Lung (tissue), 12 donors: ENCODE results near the gene RALA. TPM values are rescaled to one million over a fixed set of nuclear protein-coding genes. Genes with fewer than 3 reads are reported as not detected.

Source experiments
- ATAC-seq: fragments of 200-7000 bp; cut with Tn5 transposase; one replicate; pipeline ENCODE4 v1.9.1; 2020; ENCODE audit warnings: moderate number of reproducible peaks; ENCODE audit not compliant: insufficient read depth, low FRiP score
- DNase-seq, 3 donors: peaks; one replicate each; pipeline ENCODE4 v3.0.0-alpha.2; 2013 to 2017
- H3K27ac ChIP-seq, 2 donors: one replicate each; pipeline ENCODE4 v1.5.1; 2013; ENCODE audit warnings: mild to moderate bottlenecking in 2 of 2, moderate library complexity in 2 of 2, control low read depth in 1 of 2, inconsistent platforms in 1 of 2, low read depth in 1 of 2, low read length in 1 of 2
- H3K27me3 ChIP-seq, 3 donors: one replicate each; pipeline ENCODE4 v1.5.1; 2013; ENCODE audit warnings: low read length in 2 of 3; ENCODE audit not compliant: control insufficient read depth in 3 of 3, insufficient read depth in 3 of 3
- H3K36me3 ChIP-seq, 4 donors: one replicate each; pipeline ENCODE4 v1.5.1; 2013; ENCODE audit warnings: low read length in 4 of 4, mild to moderate bottlenecking in 1 of 4, moderate library complexity in 1 of 4; ENCODE audit not compliant: control insufficient read depth in 4 of 4, insufficient read depth in 4 of 4
- H3K4me1 ChIP-seq, 5 donors: one replicate each; pipeline ENCODE4 v1.5.1; 2013; ENCODE audit warnings: low read length in 5 of 5, mild to moderate bottlenecking in 2 of 5, moderate library complexity in 1 of 5; ENCODE audit not compliant: control insufficient read depth in 5 of 5, insufficient read depth in 5 of 5
- H3K4me3 ChIP-seq: one replicate; pipeline ENCODE4 v1.5.1; 2013; ENCODE audit warnings: mild to moderate bottlenecking, control low read depth, moderate library complexity
- H3K9ac ChIP-seq, 2 donors: one replicate each; pipeline ENCODE4 v1.5.1; 2013; ENCODE audit warnings: low read length in 2 of 2, control low read depth in 1 of 2; ENCODE audit not compliant: insufficient read depth in 1 of 2
- H3K9me3 ChIP-seq, 4 donors: one replicate each; pipeline ENCODE4 v1.5.1; 2013; ENCODE audit warnings: low read length in 3 of 4, mild to moderate bottlenecking in 1 of 4, moderate library complexity in 1 of 4; ENCODE audit not compliant: control insufficient read depth in 4 of 4, insufficient read depth in 3 of 4
- WGBS, 2 donors: extraction: QIAGEN DNeasy Blood & Tissue Kit; methylation state at CpG; one replicate each; pipeline ENCODE4 v1.1.7; 2013; 5-methylcytosine and 5-hydroxymethylcytosine counted together
- polyA plus RNA-seq, 2 donors: library from polyadenylated mRNA; stranded (reverse); fragments of 200-250 nt; gene quantifications; one replicate each; pipeline ENCODE4 v1.2.1, GENCODE V29; 2013
- total RNA-seq, 2 donors: library from RNA; depleted of rRNA in 1 of 2; stranded (reverse); fragments of >200 nt in 1 of 2; gene quantifications; one replicate each; pipeline ENCODE4 v1.2.1, GENCODE V29; 2014 to 2021
- TF ChIP-seq, protein P1 (sequence below): IDR thresholded peaks from 2 replicates; pipeline ENCODE4 v1.5.1; 2012; ENCODE audit warnings: mild to moderate bottlenecking; ENCODE audit errors: control extremely low read depth, extremely low read depth
- donor health status: control.
- donor health status: control.
- donor health status: Bipolar disorder and iron deficiency.
- donor health status: healthy.
- donor health status: DM: yes; HTN: yes; CAD: no.

The RALA gene
- total and polyA plus RNA-seq, 4 donors: 29.5 to 41.0 (median 30.6) TPM

DNA sequence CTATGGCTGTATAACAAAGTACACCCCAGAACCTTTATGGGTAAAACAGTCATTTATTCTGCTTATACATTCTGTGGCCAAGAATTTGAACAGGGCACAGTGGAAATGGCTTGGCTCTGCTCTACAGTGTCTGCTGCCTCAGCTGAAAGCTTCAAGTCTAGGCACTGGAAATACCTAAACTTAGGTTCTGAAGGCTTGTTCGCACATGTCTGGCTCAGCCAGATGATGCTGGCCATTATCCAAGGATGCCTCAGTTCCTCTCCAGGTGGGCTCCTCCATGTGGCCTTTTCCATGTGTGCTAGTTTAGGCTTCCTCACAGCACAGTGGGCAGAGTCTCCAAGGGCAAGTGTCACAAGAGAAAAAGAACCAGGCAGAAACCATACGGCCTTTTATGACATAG, 76.8 kb downstream of the RALA start:
- no peaks in the 10 kb centered on the region for H3K27me3 ChIP-seq
- no peak overlapping the region for H3K4me3 ChIP-seq
- TF ChIP-seq, protein P1, sequence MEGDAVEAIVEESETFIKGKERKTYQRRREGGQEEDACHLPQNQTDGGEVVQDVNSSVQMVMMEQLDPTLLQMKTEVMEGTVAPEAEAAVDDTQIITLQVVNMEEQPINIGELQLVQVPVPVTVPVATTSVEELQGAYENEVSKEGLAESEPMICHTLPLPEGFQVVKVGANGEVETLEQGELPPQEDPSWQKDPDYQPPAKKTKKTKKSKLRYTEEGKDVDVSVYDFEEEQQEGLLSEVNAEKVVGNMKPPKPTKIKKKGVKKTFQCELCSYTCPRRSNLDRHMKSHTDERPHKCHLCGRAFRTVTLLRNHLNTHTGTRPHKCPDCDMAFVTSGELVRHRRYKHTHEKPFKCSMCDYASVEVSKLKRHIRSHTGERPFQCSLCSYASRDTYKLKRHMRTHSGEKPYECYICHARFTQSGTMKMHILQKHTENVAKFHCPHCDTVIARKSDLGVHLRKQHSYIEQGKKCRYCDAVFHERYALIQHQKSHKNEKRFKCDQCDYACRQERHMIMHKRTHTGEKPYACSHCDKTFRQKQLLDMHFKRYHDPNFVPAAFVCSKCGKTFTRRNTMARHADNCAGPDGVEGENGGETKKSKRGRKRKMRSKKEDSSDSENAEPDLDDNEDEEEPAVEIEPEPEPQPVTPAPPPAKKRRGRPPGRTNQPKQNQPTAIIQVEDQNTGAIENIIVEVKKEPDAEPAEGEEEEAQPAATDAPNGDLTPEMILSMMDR: no peak
- no peaks in the 10 kb centered on the region for H3K4me1 ChIP-seq
- no peak overlapping the region for H3K27ac ChIP-seq
- no peaks in the 10 kb centered on the region for H3K9me3 ChIP-seq
- WGBS, 2 donors: 92% methylated on average over 2 of the region's 2 CpGs
- H3K36me3 ChIP-seq: peaks cover 9 to 30% (median 15%) of the 10 kb centered on the region in 4 donors
- no peak overlapping the region for H3K9ac ChIP-seq
- ATAC-seq: no peak
- no peak for DNase-seq

DNA sequence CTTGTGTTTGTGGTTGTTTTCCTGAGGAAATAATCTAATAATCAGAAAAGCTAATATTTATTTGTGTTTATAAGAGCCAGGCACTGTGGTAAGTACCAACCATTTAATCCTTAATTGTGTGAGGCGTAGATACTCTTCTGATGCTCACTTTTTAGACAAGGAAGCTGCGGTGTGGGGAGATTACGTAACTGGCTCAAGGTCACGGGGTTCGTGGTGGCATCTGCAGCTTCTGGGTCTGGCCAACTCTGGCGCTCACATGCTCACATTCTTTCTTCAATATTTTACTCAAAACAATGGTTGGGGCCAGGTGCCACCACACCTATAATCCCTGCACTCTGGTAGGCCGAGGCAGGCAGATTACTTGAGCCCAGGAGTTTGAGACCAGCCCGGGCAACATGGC, 77.6 kb downstream of the RALA start:
- Histone ChIP-seq H3K4me1 (no peaks in the 10 kb centered on the region), H3K9me3 (no peaks in the 10 kb centered on the region), H3K4me3 (no peak overlapping the region), H3K36me3 (peaks cover 9 to 30% (median 15%) of the 10 kb centered on the region in 4 donors), H3K27me3 (no peaks in the 10 kb centered on the region), H3K27ac (no peak overlapping the region), H3K9ac (no peak overlapping the region)
- ATAC-seq: no peak
- WGBS, 2 donors: 48 to 81% methylated on average over 8 of the region's 8 CpGs
- TF ChIP-seq, protein P1: no peak
- DNase-seq: no peak

DNA sequence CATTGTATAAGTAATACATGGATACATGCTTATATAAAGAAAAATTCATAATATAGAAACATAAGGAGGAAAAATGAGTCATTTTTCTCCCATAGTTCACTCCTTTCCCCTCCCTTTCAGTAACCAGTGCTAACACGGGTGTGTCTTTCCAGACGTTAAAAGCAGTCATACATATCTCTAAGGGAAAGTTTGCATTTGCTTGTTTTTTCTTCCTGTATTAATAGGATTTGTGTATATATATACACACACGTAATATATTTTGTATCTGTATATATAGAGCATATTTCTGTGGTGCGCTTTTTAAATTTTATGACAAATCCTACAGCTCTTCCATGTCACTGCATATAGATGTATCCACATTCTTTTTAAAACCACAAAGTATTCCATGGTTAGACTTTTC, 78.8 kb downstream of the RALA start:
- Histone ChIP-seq H3K9me3 (no peaks in the 10 kb centered on the region), H3K4me1 (no peaks in the 10 kb centered on the region), H3K9ac (no peak overlapping the region), H3K27ac (no peak overlapping the region), H3K36me3 (peaks cover 5 to 21% (median 14%) of the 10 kb centered on the region in 4 donors), H3K27me3 (no peaks in the 10 kb centered on the region), H3K4me3 (no peak overlapping the region)
- ATAC-seq: no peak
- TF ChIP-seq, protein P1: no peak
- no peak for DNase-seq
- WGBS, 2 donors: 81 to 83% methylated on average over 4 of the region's 4 CpGs

DNA sequence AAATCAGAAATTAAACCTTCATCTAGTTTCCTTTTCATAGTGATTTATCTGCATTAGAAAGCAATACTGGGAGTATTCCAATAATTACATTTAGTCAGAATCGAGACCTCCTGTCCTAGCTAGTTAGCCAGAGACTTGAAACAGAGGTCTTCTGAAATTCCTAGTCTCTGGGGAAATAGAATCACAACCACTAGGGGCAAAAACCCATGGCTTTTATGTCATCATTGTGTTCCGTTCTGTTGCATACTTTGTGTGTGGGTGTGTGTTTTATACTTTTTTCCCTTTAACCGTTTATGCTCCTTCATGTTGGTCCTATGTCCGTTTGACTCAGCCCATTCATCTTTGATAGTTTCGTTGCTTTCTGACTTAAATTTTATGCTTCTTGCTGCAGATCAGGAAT, 79.8 kb downstream of the RALA start:
- peaks cover 3 to 14% (median 8%) of the 10 kb centered on the region in 4 donors for H3K36me3 ChIP-seq
- TF ChIP-seq, protein P1: no peak

More for the DNA sequence above, 79.8 kb downstream of the RALA start:
- no peak overlapping the region for H3K9ac ChIP-seq
- no peak overlapping the region for H3K4me3 ChIP-seq
- no peaks in the 10 kb centered on the region for H3K9me3 ChIP-seq
- no peak for ATAC-seq
- no peak overlapping the region for H3K27ac ChIP-seq
- no peaks in the 10 kb centered on the region for H3K4me1 ChIP-seq
- 70 to 84% methylated on average over 5 of the region's 5 CpGs for WGBS, 2 donors
- H3K27me3 ChIP-seq: no peaks in the 10 kb centered on the region
- DNase-seq: no peak
